ENCODE results near the gene MAP2K7.

DNA sequence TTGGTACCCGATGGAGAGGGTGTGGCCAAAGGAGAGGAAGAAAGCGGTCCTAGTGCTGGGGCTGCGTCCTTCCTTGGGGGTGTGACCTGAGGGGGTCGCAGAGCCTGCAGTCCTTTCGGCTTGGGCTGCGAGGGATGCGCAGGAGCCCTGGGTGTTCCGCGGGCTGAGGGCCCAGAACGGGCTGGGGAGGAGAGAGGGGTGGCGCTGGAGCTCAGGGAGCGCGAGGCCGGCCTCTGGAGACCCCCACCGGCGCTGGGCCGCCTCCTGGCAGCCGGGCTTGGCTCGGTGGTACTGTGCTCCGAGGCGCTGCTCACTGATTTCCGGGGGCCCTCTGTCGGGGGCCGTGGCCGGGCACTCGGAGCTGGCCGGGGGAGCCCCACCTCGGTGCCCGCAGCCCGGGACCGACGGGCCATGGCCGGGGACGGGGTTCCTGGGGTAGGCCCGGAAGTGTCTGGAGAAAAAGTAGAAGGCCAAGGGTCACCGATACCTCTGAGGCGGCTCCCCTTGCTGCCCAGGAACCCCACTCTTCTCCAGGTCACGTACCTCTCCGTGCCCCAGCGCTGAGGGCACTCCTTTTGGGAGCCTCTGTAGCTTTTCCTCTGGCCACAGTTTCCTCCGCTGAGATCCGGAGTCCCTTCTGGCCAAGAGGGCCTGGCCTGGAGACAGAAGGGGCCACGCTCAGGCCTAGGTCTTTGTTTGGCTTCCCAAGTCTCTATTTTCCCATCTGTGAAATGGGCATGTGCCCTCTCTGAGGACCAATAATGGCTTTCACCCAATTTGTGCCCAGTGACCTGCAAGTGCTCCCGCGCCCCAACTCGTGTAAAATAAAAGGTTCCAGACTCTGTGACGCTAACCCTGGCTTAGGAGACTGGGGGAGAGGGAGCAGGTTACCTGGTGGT, 31.1 kb upstream of the MAP2K7 start:
- TF ChIP-seq, protein P1, sequence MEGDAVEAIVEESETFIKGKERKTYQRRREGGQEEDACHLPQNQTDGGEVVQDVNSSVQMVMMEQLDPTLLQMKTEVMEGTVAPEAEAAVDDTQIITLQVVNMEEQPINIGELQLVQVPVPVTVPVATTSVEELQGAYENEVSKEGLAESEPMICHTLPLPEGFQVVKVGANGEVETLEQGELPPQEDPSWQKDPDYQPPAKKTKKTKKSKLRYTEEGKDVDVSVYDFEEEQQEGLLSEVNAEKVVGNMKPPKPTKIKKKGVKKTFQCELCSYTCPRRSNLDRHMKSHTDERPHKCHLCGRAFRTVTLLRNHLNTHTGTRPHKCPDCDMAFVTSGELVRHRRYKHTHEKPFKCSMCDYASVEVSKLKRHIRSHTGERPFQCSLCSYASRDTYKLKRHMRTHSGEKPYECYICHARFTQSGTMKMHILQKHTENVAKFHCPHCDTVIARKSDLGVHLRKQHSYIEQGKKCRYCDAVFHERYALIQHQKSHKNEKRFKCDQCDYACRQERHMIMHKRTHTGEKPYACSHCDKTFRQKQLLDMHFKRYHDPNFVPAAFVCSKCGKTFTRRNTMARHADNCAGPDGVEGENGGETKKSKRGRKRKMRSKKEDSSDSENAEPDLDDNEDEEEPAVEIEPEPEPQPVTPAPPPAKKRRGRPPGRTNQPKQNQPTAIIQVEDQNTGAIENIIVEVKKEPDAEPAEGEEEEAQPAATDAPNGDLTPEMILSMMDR (IDR thresholded peaks at IDR 0.05) = no peak
- TF ChIP-seq POLR2A (IDR thresholded peaks at IDR 0.05) = no peak
